ENCODE data around the gene STK31. TPM values are rescaled to one million over a fixed set of nuclear protein-coding genes. Genes with fewer than 3 reads are reported as not detected.

STK31 gene
- total and polyA plus RNA-seq, 4 experiments from 2014 or later: 0.55 to 1.1 TPM; not detected in 2

GRCh38 chr7:23787272-23787671 is 77.3 kb downstream of the STK31 start:
- H3K36me3 ChIP-seq (ENCODE audit: insufficient read depth, low read length): no peaks in the 10 kb centered on the region
- H3K9me3 Mint-ChIP-seq: peaks cover 0 to 2% (median 0%) of the 10 kb centered on the region in 8 donors
- DNase-seq: no peak
- no peak overlapping the region for H3K27ac ChIP-seq (ENCODE audit: low read depth, low read length)
- H3K27ac Mint-ChIP-seq: no peak overlapping the region
- H3K4me1 ChIP-seq (ENCODE audit: insufficient read depth, low read length): no peaks in the 10 kb centered on the region
- no peak overlapping the region for H3K4me3 ChIP-seq (ENCODE audit: low read length in 2 of 2)
- ChIA-PET POLR2A (ENCODE audit: partially characterized antibody) (no interaction called here), CTCF (ENCODE audit: partially characterized antibody) (no interaction called here)
- H3K27me3 ChIP-seq (ENCODE audit: insufficient read depth, low read length): no peaks in the 10 kb centered on the region
- no peak overlapping the region for H3K4me3 Mint-ChIP-seq
- intact Hi-C loops (cut with micrococcal nuclease): no loop called here
- H3K9me3 ChIP-seq (ENCODE audit: control insufficient read depth in 1 of 2, low read length in 2 of 2): no peaks in the 10 kb centered on the region
- no peaks in the 10 kb centered on the region for H3K36me3 Mint-ChIP-seq
- H3K4me1 Mint-ChIP-seq: no peaks in the 10 kb centered on the region
- H3K27me3 Mint-ChIP-seq: no peaks in the 10 kb centered on the region

GRCh38 chr7:23788843-23789242 is 78.8 kb downstream of the STK31 start:
- Histone ChIP-seq H3K27ac (ENCODE audit: low read depth, low read length) (no peak overlapping the region), H3K27me3 (ENCODE audit: insufficient read depth, low read length) (no peaks in the 10 kb centered on the region), H3K4me1 (ENCODE audit: insufficient read depth, low read length) (no peaks in the 10 kb centered on the region), H3K36me3 (ENCODE audit: insufficient read depth, low read length) (no peaks in the 10 kb centered on the region), H3K9me3 (ENCODE audit: control insufficient read depth in 1 of 2, low read length in 2 of 2) (no peaks in the 10 kb centered on the region), H3K4me3 (ENCODE audit: low read length in 2 of 2) (no peak overlapping the region)
- no peaks in the 10 kb centered on the region for H3K27me3 Mint-ChIP-seq
- ChIA-PET CTCF (ENCODE audit: partially characterized antibody) (no interaction called here), POLR2A (ENCODE audit: partially characterized antibody) (no interaction called here)
- peaks cover 0 to 11% of the 10 kb centered on the region in 2 donors for H3K36me3 Mint-ChIP-seq
- intact Hi-C loops (cut with micrococcal nuclease): no loop called here
- H3K4me3 Mint-ChIP-seq: no peak overlapping the region
- peaks cover 2 to 11% (median 9%) of the 10 kb centered on the region in 8 donors for H3K9me3 Mint-ChIP-seq
- H3K27ac Mint-ChIP-seq: no peak overlapping the region
- H3K4me1 Mint-ChIP-seq: no peaks in the 10 kb centered on the region
- no peak for DNase-seq

GRCh38 chr7:23791721-23792120 is 81.7 kb downstream of the STK31 start:
- POLR2A ChIA-PET (ENCODE audit: partially characterized antibody): no interaction called here
- no peaks in the 10 kb centered on the region for H3K9me3 ChIP-seq (ENCODE audit: control insufficient read depth in 1 of 2, low read length in 2 of 2)

GRCh38 chr7:23802720-23803397 is 92.8 kb downstream of the STK31 start:
- intact Hi-C loops (cut with micrococcal nuclease): no loop called here
- POLR2A ChIA-PET (ENCODE audit: partially characterized antibody): no interaction called here

More at GRCh38 chr7:23791721-23792120, 81.7 kb downstream of the STK31 start:
- Histone ChIP-seq H3K4me1 (ENCODE audit: insufficient read depth, low read length) (no peaks in the 10 kb centered on the region), H3K27me3 (ENCODE audit: insufficient read depth, low read length) (no peaks in the 10 kb centered on the region), H3K27ac (ENCODE audit: low read depth, low read length) (no peak overlapping the region), H3K36me3 (ENCODE audit: insufficient read depth, low read length) (no peaks in the 10 kb centered on the region), H3K4me3 (ENCODE audit: low read length in 2 of 2) (no peak overlapping the region)
- CTCF ChIA-PET (ENCODE audit: partially characterized antibody): no interaction called here
- no peak for DNase-seq
- Mint-ChIP-seq H3K4me3 (no peak overlapping the region), H3K4me1 (no peaks in the 10 kb centered on the region), H3K27ac (no peak overlapping the region), H3K9me3 (peaks cover 5 to 40% (median 36%) of the 10 kb centered on the region in 8 donors), H3K27me3 (peaks cover 0 to 1% of the 10 kb centered on the region in 2 donors), H3K36me3 (peaks cover 0 to 19% of the 10 kb centered on the region in 2 donors)
- intact Hi-C loops (cut with micrococcal nuclease): no loop called here

GRCh38 chr7:23804707-23805106 is 94.7 kb downstream of the STK31 start:
- intact Hi-C loops (cut with micrococcal nuclease): no loop called here
- ChIA-PET POLR2A (ENCODE audit: partially characterized antibody) (no interaction called here), CTCF (ENCODE audit: partially characterized antibody) (no interaction called here)

More at GRCh38 chr7:23802720-23803397, 92.8 kb downstream of the STK31 start:
- CTCF ChIA-PET (ENCODE audit: partially characterized antibody): no interaction called here
- H3K27me3 ChIP-seq (ENCODE audit: insufficient read depth, low read length): no peaks in the 10 kb centered on the region
- Mint-ChIP-seq H3K36me3 (no peaks in the 10 kb centered on the region), H3K9me3 (peaks cover 0 to 5% (median 3%) of the 10 kb centered on the region in 8 donors), H3K4me1 (no peaks in the 10 kb centered on the region), H3K27me3 (peaks cover 3% of the 10 kb centered on the region in 2 donors), H3K4me3 (no peak overlapping the region), H3K27ac (no peak overlapping the region)
- no peaks in the 10 kb centered on the region for H3K4me1 ChIP-seq (ENCODE audit: insufficient read depth, low read length)
- no peak for DNase-seq
- no peaks in the 10 kb centered on the region for H3K36me3 ChIP-seq (ENCODE audit: insufficient read depth, low read length)
- no peak overlapping the region for H3K27ac ChIP-seq (ENCODE audit: low read depth, low read length)
- H3K4me3 ChIP-seq (ENCODE audit: low read length in 2 of 2): no peak overlapping the region
- H3K9me3 ChIP-seq (ENCODE audit: control insufficient read depth in 1 of 2, low read length in 2 of 2): no peaks in the 10 kb centered on the region

GRCh38 chr7:23808421-23808820 is 98.4 kb downstream of the STK31 start:
- ChIA-PET CTCF (ENCODE audit: partially characterized antibody) (no interaction called here), POLR2A (ENCODE audit: partially characterized antibody) (no interaction called here)
- Mint-ChIP-seq H3K36me3 (no peaks in the 10 kb centered on the region), H3K27me3 (peaks cover 3 to 7% of the 10 kb centered on the region in 2 donors), H3K27ac (no peak overlapping the region), H3K4me1 (no peaks in the 10 kb centered on the region), H3K4me3 (no peak overlapping the region), H3K9me3 (peaks cover 0 to 23% (median 13%) of the 10 kb centered on the region in 8 donors)
- Histone ChIP-seq H3K27ac (ENCODE audit: low read depth, low read length) (no peak overlapping the region), H3K27me3 (ENCODE audit: insufficient read depth, low read length) (no peaks in the 10 kb centered on the region), H3K4me1 (ENCODE audit: insufficient read depth, low read length) (no peaks in the 10 kb centered on the region), H3K4me3 (ENCODE audit: low read length in 2 of 2) (no peak overlapping the region), H3K9me3 (ENCODE audit: control insufficient read depth in 1 of 2, low read length in 2 of 2) (no peaks in the 10 kb centered on the region), H3K36me3 (ENCODE audit: insufficient read depth, low read length) (no peaks in the 10 kb centered on the region)
- DNase-seq: no peak
- intact Hi-C loops (cut with micrococcal nuclease): no loop called here

More at GRCh38 chr7:23804707-23805106, 94.7 kb downstream of the STK31 start:
- Histone ChIP-seq H3K27me3 (ENCODE audit: insufficient read depth, low read length) (no peaks in the 10 kb centered on the region), H3K4me1 (ENCODE audit: insufficient read depth, low read length) (no peaks in the 10 kb centered on the region), H3K27ac (ENCODE audit: low read depth, low read length) (no peak overlapping the region), H3K9me3 (ENCODE audit: control insufficient read depth in 1 of 2, low read length in 2 of 2) (no peaks in the 10 kb centered on the region), H3K4me3 (ENCODE audit: low read length in 2 of 2) (no peak overlapping the region), H3K36me3 (ENCODE audit: insufficient read depth, low read length) (no peaks in the 10 kb centered on the region)
- Mint-ChIP-seq H3K4me1 (no peaks in the 10 kb centered on the region), H3K4me3 (no peak overlapping the region), H3K27ac (no peak overlapping the region), H3K36me3 (no peaks in the 10 kb centered on the region), H3K9me3 (peaks cover 0 to 4% (median 2%) of the 10 kb centered on the region in 8 donors), H3K27me3 (peaks cover 3 to 7% of the 10 kb centered on the region in 2 donors)
- no peak for DNase-seq

- Mint-ChIP-seq H3K4me1 (no peaks in the 10 kb centered on the region), H3K9me3 (peaks cover 0 to 23% (median 13%) of the 10 kb centered on the region in 8 donors), H3K27me3 (peaks cover 3 to 7% of the 10 kb centered on the region in 2 donors), H3K36me3 (no peaks in the 10 kb centered on the region), H3K4me3 (no peak overlapping the region), H3K27ac (no peak overlapping the region)
- Histone ChIP-seq H3K9me3 (ENCODE audit: control insufficient read depth in 1 of 2, low read length in 2 of 2) (no peaks in the 10 kb centered on the region), H3K27me3 (ENCODE audit: insufficient read depth, low read length) (no peaks in the 10 kb centered on the region), H3K36me3 (ENCODE audit: insufficient read depth, low read length) (no peaks in the 10 kb centered on the region), H3K4me1 (ENCODE audit: insufficient read depth, low read length) (no peaks in the 10 kb centered on the region), H3K4me3 (ENCODE audit: low read length in 2 of 2) (no peak overlapping the region), H3K27ac (ENCODE audit: low read depth, low read length) (no peak overlapping the region)
- DNase-seq: no peak
- ChIA-PET POLR2A (ENCODE audit: partially characterized antibody) (no interaction called here), CTCF (ENCODE audit: partially characterized antibody) (no interaction called here)
- intact Hi-C loops (cut with micrococcal nuclease): no loop called here
Measured at GRCh38 chr7:23810099-23810498, 100.1 kb downstream of the STK31 start.

Data from CD4-positive, alpha-beta memory T cell (primary cell).